ENCODE data around the gene HIPK3.

HIPK3 gene

DNA sequence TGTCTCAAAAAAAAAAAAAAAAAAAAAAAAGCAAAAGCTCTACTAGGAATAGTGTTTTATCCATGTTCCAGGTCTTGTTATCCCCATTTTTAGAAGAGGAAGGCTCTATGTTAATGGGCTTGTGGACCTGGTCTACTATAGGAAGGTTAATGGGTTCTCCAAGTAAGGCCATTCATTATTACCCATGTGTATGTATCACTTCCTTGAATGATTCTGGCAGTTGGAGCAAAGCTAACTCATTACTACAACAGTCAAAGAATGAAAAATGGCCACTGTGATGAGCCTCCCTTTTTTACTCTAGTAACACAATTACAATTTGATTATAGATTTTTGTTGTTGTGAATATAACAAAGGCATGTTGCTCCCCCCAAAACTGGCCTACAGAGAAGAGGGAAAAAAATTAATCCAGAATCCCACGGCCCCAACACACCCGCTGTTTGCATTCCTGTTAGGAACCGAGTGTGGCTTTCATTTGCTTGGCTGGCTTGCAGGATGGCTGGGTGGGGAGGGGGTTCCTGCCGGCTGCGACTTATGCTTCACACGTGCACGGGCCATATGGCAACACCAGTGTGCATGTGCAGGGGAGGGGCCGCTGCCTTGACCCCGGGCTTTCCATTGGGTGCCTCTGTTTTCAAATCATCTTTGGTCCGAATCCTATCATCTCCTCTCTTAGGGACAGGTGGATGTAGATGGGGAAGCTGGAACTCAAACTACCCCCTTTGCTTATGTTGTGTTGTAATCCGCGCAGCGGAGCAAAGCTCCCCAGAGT lies 148.8 kb downstream of the HIPK3 start:
- Histone ChIP-seq H3K4me1 (ENCODE audit: control insufficient read depth, insufficient read depth, low read length) (no peaks in the 10 kb centered on the region), H3K4me3 (ENCODE audit: insufficient read depth, low read depth, low read length) (no peak overlapping the region)
- WGBS, 2 experiments: 92 to 96% methylated on average over 13 of the region's 13 CpGs

More for the DNA sequence above, 148.8 kb downstream of the HIPK3 start:
- Histone ChIP-seq H3K36me3 (ENCODE audit: control insufficient read depth, insufficient read depth, low read length) (no peaks in the 10 kb centered on the region), H3K9me3 (ENCODE audit: control insufficient read depth, low read length) (no peaks in the 10 kb centered on the region), H3K27ac (ENCODE audit: insufficient read depth, low read depth, low read length, poor library complexity, severe bottlenecking) (no peak overlapping the region), H3K27me3 (ENCODE audit: control insufficient read depth, insufficient read depth, low read length, poor library complexity, severe bottlenecking) (no peaks in the 10 kb centered on the region)

Data from ectodermal cell (in vitro differentiated cells).